B cell (primary cell): ENCODE results near the gene WDR70. TPM values are rescaled to one million over a fixed set of nuclear protein-coding genes. Genes with fewer than 3 reads are reported as not detected.

Source experiments
- ATAC-seq: fragments of 200-7000 bp; cut with Tn5 transposase; one replicate; pipeline ENCODE4 v1.10.0; 2021; ENCODE audit warnings: low read depth, mild to moderate bottlenecking, moderate number of reproducible peaks, moderate library complexity
- CTCF ChIA-PET: fragments of 350-600 bp; sonication (Branson Sonifier 250); formaldehyde crosslinking; loops from one replicate; lab custom pipeline; 2021; ENCODE audit warnings: antibody characterized with exemption, inconsistent platforms; lab: Charles Lee
- POLR2A ChIA-PET: fragments of 350-600 bp; sonication (Branson Sonifier 250); formaldehyde crosslinking; loops from one replicate; lab custom pipeline; 2021; ENCODE audit warnings: antibody characterized with exemption; lab: Charles Lee
- DNase-seq: peaks from one replicate; pipeline ENCODE4 v3.0.0; 2013
- H2AFZ ChIP-seq: 2 replicates; pipeline ENCODE4 v1.6.1; 2012; ENCODE audit warnings: mild to moderate bottlenecking, low read depth, low read length; ENCODE audit not compliant: insufficient read depth, poor library complexity, severe bottlenecking
- H3K27ac ChIP-seq, 2 donors: 1 replicate in 1 of 2; 2 replicates in 1 of 2; pipeline ENCODE4 v1.5.1; 2012 to 2013; ENCODE audit warnings: low read length in 2 of 2, mild to moderate bottlenecking in 2 of 2, moderate library complexity in 1 of 2
- H3K27me3 ChIP-seq, 4 experiments: fragments of 200-600 bp in 1 of 4; sonication (generic) in 1 of 4; replicated peaks in 1 of 4; 1 replicate in 2 of 4; 2 replicates in 2 of 4; pipeline versions ENCODE4 v1.6.1 to v1.7.0; 2013 to 2016; ENCODE audit warnings: low read length in 3 of 4, mild to moderate bottlenecking in 2 of 4, mixed read lengths in 1 of 4, moderate library complexity in 1 of 4; ENCODE audit not compliant: insufficient read depth in 4 of 4, control insufficient read depth in 3 of 4; ENCODE audit errors: control extremely low read depth in 1 of 4
- H3K36me3 ChIP-seq, 2 experiments: replicated peaks in 1 of 2; 1 replicate in 1 of 2; 2 replicates in 1 of 2; pipeline versions ENCODE4 v1.6.1 to v1.7.1; 2013; ENCODE audit warnings: low read length in 1 of 2; ENCODE audit not compliant: insufficient read depth in 2 of 2, control insufficient read depth in 1 of 2; ENCODE audit errors: control extremely low read depth in 1 of 2, extremely low read depth in 1 of 2
- H3K4me1 ChIP-seq, 2 donors: fragments of 200-600 bp in 1 of 2; sonication (generic) in 1 of 2; 1 replicate in 1 of 2; 2 replicates in 1 of 2; pipeline versions ENCODE4 v1.5.1 to v1.6.1; 2013 to 2017; ENCODE audit warnings: low read length in 2 of 2; ENCODE audit not compliant: control insufficient read depth in 2 of 2, insufficient read depth in 2 of 2
- H3K4me2 ChIP-seq: replicated peaks from 2 replicates; pipeline ENCODE3; 2012; ENCODE audit warnings: mild to moderate bottlenecking, low read depth, low read length; ENCODE audit not compliant: poor library complexity, severe bottlenecking
- H3K4me3 ChIP-seq, 5 experiments: fragments of 200-600 bp in 1 of 5; sonication (generic) in 1 of 5; 1 replicate in 3 of 5; 2 replicates in 2 of 5; pipeline versions ENCODE4 v1.5.1 to v1.7.0; 2011 to 2016; ENCODE audit warnings: low read length in 4 of 5, mild to moderate bottlenecking in 4 of 5, low read depth in 2 of 5, control low read depth in 1 of 5, moderate library complexity in 1 of 5; ENCODE audit not compliant: insufficient read depth in 1 of 5; ENCODE audit errors: control extremely low read depth in 1 of 5, extremely low read depth in 1 of 5
- H3K79me2 ChIP-seq: fragments of 200-600 bp; sonication (generic); one replicate; pipeline ENCODE4 v1.6.0; 2016; ENCODE audit warnings: low read length; ENCODE audit not compliant: control insufficient read depth, insufficient read depth
- H3K9ac ChIP-seq: fragments of 200-600 bp; sonication (generic); 2 replicates; pipeline ENCODE4 v1.6.1; 2017; ENCODE audit warnings: mild to moderate bottlenecking, low read length, moderate library complexity
- H3K9me3 ChIP-seq, 3 donors: one replicate each; pipeline versions ENCODE4 v1.6.1 to v1.7.1; 2013; ENCODE audit warnings: low read length in 2 of 3; ENCODE audit not compliant: control insufficient read depth in 2 of 3, insufficient read depth in 1 of 3; ENCODE audit errors: control extremely low read depth in 1 of 3
- H4K20me1 ChIP-seq: 2 replicates; pipeline ENCODE4 v1.6.0; 2012; ENCODE audit warnings: mild to moderate bottlenecking, low read length; ENCODE audit not compliant: insufficient read depth, control insufficient read depth, poor library complexity, severe bottlenecking
- H3K27ac Mint-ChIP-seq: one replicate; pipeline ENCODE4 v1.8.0; 2021; ENCODE audit warnings: mixed read lengths
- H3K27me3 Mint-ChIP-seq: one replicate; pipeline ENCODE4 v1.8.0; 2021; ENCODE audit warnings: mixed read lengths
- H3K4me1 Mint-ChIP-seq: one replicate; pipeline ENCODE4 v1.8.0; 2021; ENCODE audit warnings: mixed read lengths
- H3K4me3 Mint-ChIP-seq: one replicate; pipeline ENCODE4 v1.8.0; 2021; ENCODE audit warnings: mixed read lengths
- H3K9me3 Mint-ChIP-seq: one replicate; pipeline ENCODE4 v1.8.0; 2022; ENCODE audit warnings: mixed read lengths; ENCODE audit not compliant: insufficient read depth
- EZH2 ChIP-seq: IDR thresholded peaks from 2 replicates; pipeline ENCODE4 v1.6.1; 2012; ENCODE audit warnings: borderline replicate concordance, low read depth, mild to moderate bottlenecking, moderate library complexity, low read length; ENCODE audit not compliant: insufficient read depth, poor library complexity, severe bottlenecking
- WGBS: methylation state at CpG from one replicate; pipeline ENCODE4 v1.1.5; 2013; ENCODE audit warnings: missing lambda C conversion rate; ENCODE audit not compliant: insufficient coverage; 5-methylcytosine and 5-hydroxymethylcytosine counted together
- intact Hi-C: fragments of 100-400 bp; cut with micrococcal nuclease; formaldehyde crosslinking; loops from one replicate; pipeline ENCODE4 v1.10.0; 2022
- polyA plus RNA-seq: library from polyadenylated mRNA; depleted of rRNA; stranded (reverse); fragments of >200 nt; gene quantifications from 2 replicates; pipeline ENCODE4 v1.2.3, GENCODE V29; 2012
- total RNA-seq, 2 donors: library from RNA; stranded (reverse); fragments of 120-200 nt in 1 of 2; gene quantifications; 1 replicate in 1 of 2; 2 replicates in 1 of 2; pipeline versions ENCODE4 v1.2.3 to v1.2.4, GENCODE V29; 2013 to 2022
- TF ChIP-seq, protein P1 (sequence below): fragments of 200-600 bp; IDR thresholded peaks from one replicate; pipeline ENCODE4 v1.8.0; 2022; ENCODE audit warnings: antibody characterized with exemption, mild to moderate bottlenecking

WDR70 gene
- total and polyA plus RNA-seq, 2 donors (not counting 1 experiment from before 2014, with no cell fraction given): 12.8 to 46.8 TPM

DNA sequence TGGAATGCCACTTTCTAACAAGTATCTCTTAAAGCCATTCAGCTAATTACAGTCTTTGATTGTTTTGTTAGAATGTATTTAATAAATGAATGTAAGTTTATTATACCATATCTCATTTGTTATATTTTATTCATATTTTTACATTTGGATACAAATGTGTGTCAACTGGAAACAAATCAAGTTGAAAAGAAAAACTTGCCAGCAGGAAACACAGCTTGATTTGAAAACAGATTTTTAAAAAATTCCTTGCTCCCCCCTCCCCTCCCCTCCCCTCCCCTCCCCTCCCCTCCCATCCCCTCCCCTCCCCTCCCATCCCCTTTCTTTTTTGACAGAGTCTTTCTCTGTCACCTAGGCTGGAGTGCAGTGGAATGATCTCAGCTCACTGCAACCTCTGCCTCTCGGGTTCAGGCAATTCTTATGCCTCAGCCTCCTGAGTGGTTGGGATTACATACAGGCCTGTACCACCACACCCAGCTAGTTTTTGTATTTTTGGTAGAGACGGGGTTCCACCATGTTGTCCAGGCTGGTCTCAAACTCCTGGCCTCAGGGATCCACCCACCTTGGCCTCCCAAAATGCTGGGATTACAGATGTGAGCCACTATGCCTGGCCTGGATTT lies 227.6 kb downstream of the WDR70 start:
- H3K27ac Mint-ChIP-seq: no peak overlapping the region

DNA sequence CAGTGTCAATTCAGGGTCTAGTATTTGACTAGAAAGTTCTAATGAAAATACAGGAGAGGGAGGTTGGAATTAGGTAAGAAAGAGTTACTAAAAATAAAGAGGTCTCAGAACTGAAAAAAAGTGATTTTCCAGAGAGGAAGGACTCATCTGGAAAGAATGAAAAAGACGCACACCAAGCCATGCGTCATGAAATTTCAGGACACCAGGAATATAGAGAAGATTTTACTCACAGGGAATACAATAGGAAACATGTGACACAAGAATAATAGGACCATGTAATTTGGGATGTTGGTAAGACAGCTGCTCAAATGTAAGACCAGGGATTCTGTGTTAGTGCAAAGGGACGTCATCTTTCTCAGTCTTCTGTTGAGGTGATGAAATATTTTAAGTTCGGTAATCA lies 236.1 kb downstream of the WDR70 start:
- no peak for ATAC-seq

More for the DNA sequence above, 227.6 kb downstream of the WDR70 start:
- Histone ChIP-seq H2AFZ (no peak overlapping the region), H3K4me3 (no peak overlapping the region), H4K20me1 (no peaks in the 10 kb centered on the region), H3K4me1 (no peaks in the 10 kb centered on the region), H3K79me2 (no peaks in the 10 kb centered on the region), H3K9ac (no peak overlapping the region), H3K4me2 (no peak overlapping the region), H3K9me3 (no peaks in the 10 kb centered on the region), H3K27me3 (no peaks in the 10 kb centered on the region), H3K36me3 (peaks cover 4 to 5% of the 10 kb centered on the region in 2 experiments), H3K27ac (no peak overlapping the region)
- Mint-ChIP-seq H3K4me1 (no peaks in the 10 kb centered on the region), H3K4me3 (no peak overlapping the region), H3K27me3 (no peaks in the 10 kb centered on the region), H3K9me3 (no peaks in the 10 kb centered on the region)
- ChIA-PET CTCF (no interaction called here), POLR2A (no interaction called here)
- TF ChIP-seq, protein P1, sequence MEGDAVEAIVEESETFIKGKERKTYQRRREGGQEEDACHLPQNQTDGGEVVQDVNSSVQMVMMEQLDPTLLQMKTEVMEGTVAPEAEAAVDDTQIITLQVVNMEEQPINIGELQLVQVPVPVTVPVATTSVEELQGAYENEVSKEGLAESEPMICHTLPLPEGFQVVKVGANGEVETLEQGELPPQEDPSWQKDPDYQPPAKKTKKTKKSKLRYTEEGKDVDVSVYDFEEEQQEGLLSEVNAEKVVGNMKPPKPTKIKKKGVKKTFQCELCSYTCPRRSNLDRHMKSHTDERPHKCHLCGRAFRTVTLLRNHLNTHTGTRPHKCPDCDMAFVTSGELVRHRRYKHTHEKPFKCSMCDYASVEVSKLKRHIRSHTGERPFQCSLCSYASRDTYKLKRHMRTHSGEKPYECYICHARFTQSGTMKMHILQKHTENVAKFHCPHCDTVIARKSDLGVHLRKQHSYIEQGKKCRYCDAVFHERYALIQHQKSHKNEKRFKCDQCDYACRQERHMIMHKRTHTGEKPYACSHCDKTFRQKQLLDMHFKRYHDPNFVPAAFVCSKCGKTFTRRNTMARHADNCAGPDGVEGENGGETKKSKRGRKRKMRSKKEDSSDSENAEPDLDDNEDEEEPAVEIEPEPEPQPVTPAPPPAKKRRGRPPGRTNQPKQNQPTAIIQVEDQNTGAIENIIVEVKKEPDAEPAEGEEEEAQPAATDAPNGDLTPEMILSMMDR: no peak
- no peak for TF ChIP-seq EZH2
- 100% methylated on average over 2 of the region's 2 CpGs for WGBS
- DNase-seq: no peak
- intact Hi-C loops: no loop called here
- ATAC-seq: no peak

More for the DNA sequence above, 236.1 kb downstream of the WDR70 start:
- 100% methylated on average over 2 of the region's 4 CpGs for WGBS
- Histone ChIP-seq H4K20me1 (no peaks in the 10 kb centered on the region), H3K27me3 (no peaks in the 10 kb centered on the region), H3K4me1 (no peaks in the 10 kb centered on the region), H3K27ac (no peak overlapping the region), H3K4me3 (no peak overlapping the region), H2AFZ (no peak overlapping the region), H3K79me2 (no peaks in the 10 kb centered on the region), H3K9ac (no peak overlapping the region), H3K4me2 (no peak overlapping the region), H3K36me3 (peaks cover 0 to 2% of the 10 kb centered on the region in 2 experiments), H3K9me3 (no peaks in the 10 kb centered on the region)
- Mint-ChIP-seq H3K9me3 (no peaks in the 10 kb centered on the region), H3K27ac (no peak overlapping the region), H3K4me1 (no peaks in the 10 kb centered on the region), H3K27me3 (no peaks in the 10 kb centered on the region), H3K4me3 (no peak overlapping the region)
- POLR2A ChIA-PET: no interaction called here
- DNase-seq: no peak
- intact Hi-C loops: no loop called here
- no peak for TF ChIP-seq EZH2
- TF ChIP-seq, protein P1: no peak
- CTCF ChIA-PET: no interaction called here
